Body of pancreas (tissue), 4 donors: Measurements from ENCODE around the gene FAM186B. TPM values are rescaled to one million over a fixed set of nuclear protein-coding genes. Genes with fewer than 3 reads are reported as not detected.
"Not testable (repeated sequence)": the region's sequence is repeated elsewhere in the genome, so short reads cannot be mapped to it uniquely, and the experiment has no call there.

Experiments used
- ATAC-seq: fragments of 150-250 bp; one replicate; pipeline ENCODE4 v1.9.1; 2016
- DNase-seq, 4 donors: peaks; one replicate each; pipeline ENCODE4 v3.0.0-alpha.2; 2019
- H3K27ac ChIP-seq, 4 donors: fragments of 200-600 bp; sonication (generic); 1 replicate in 3 of 4; 2 replicates in 1 of 4; pipeline versions ENCODE4 v1.5.1 to v1.6.1; 2016 to 2019; ENCODE audit warnings: mild to moderate bottlenecking in 1 of 4, mixed read lengths in 1 of 4, moderate library complexity in 1 of 4
- H3K27me3 ChIP-seq, 2 donors: fragments of 200-600 bp; sonication (generic); one replicate each; pipeline ENCODE4 v1.6.0; 2016; ENCODE audit warnings: mild to moderate bottlenecking in 1 of 2
- H3K36me3 ChIP-seq, 2 donors: fragments of 200-600 bp; sonication (generic); replicated peaks in 1 of 2; 2 replicates each; pipeline ENCODE4 v1.5.1; 2016; ENCODE audit warnings: low read depth in 2 of 2; ENCODE audit not compliant: insufficient read depth in 1 of 2
- H3K4me1 ChIP-seq: fragments of 200-600 bp; sonication (generic); one replicate; pipeline ENCODE4 v1.6.0; 2016
- H3K4me3 ChIP-seq, 2 donors: fragments of 200-600 bp; sonication (generic); 1 replicate in 1 of 2; 2 replicates in 1 of 2; pipeline ENCODE4 v1.5.1; 2016 to 2019
- H3K9me3 ChIP-seq, 3 donors: fragments of 200-600 bp; sonication (generic); 1 replicate in 2 of 3; 2 replicates in 1 of 3; pipeline ENCODE4 v1.5.1; 2016
- CTCF ChIP-seq, 7 experiments: fragments of 450-650 bp in 4 of 7; fragments of 200-600 bp in 3 of 7; sonication (generic) in 3 of 7; IDR thresholded peaks; one replicate each; pipeline ENCODE4 v1.5.1; 2016 to 2019; ENCODE audit warnings: antibody characterized with exemption in 7 of 7
- POLR2A ChIP-seq, 3 donors: fragments of 450-650 bp; IDR thresholded peaks; one replicate each; pipeline ENCODE4 v1.6.1; 2016; ENCODE audit warnings: antibody characterized with exemption in 3 of 3, mild to moderate bottlenecking in 2 of 3
- WGBS, 2 donors: methylation state at CpG; one replicate each; pipeline ENCODE4 v1.1.5; 2017; 5-methylcytosine and 5-hydroxymethylcytosine counted together
- intact Hi-C: fragments of 100-400 bp; cut with DNase I; formaldehyde crosslinking; loops from one replicate; pipeline ENCODE4 v1.15.1; 2023
- total RNA-seq, 2 donors: library from RNA; depleted of rRNA; stranded (reverse); fragments of >200 nt; gene quantifications; one replicate each; pipeline ENCODE4 v1.1.0, GENCODE V29; 2016

Gene FAM186B, protein sequence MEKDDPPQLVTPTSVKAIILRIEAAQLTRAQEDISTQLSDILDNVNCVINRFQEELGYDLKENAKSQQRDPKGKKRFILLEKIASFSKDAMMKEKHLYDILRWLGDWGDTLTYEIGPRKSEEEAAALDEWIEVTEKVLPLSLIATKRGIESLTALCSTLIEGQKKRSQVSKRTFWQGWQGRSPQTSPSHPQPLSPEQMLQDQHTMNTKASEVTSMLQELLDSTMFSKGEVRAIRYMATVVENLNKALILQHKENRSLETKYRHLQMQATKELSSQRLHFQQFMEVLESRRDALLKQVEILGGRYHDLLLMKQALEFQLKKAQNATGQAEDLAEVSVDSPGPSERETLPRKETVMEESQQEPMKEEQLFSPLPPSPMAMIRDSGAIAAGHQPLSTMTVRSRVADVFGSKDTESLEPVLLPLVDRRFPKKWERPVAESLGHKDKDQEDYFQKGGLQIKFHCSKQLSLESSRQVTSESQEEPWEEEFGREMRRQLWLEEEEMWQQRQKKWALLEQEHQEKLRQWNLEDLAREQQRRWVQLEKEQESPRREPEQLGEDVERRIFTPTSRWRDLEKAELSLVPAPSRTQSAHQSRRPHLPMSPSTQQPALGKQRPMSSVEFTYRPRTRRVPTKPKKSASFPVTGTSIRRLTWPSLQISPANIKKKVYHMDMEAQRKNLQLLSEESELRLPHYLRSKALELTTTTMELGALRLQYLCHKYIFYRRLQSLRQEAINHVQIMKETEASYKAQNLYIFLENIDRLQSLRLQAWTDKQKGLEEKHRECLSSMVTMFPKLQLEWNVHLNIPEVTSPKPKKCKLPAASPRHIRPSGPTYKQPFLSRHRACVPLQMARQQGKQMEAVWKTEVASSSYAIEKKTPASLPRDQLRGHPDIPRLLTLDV
- total RNA-seq: under 1 TPM in 1 of 2 donors, not detected in 1; 0.78 TPM

DNA sequence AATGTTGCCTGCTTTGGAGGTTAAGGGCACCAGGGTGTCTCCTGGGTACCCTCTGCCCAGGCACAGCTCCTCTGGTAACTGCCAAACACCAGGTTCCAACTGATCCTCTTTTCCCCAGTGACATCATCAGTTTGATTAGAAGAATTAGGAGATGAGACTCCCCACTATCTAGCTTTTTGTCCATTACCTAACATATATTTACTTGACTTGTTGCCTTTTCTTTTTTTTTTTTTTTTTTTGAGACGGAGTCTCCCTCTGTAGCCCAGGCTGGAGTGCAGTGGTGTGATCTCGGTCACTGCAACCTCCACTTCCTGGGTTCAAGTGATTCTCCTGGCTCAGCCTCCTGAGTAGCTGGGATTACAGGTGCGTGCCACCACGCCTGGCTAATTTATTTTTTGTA lies at the start of gene FAM186B:
FAM186B (minus strand) TSS at position 101 of the 400 bp plus-strand sequence. CDS start 162 bp downstream, outside the sequence.
- H3K36me3 ChIP-seq, H3K4me3 ChIP-seq, intact Hi-C loops, H3K27me3 ChIP-seq, H3K27ac ChIP-seq, H3K4me1 ChIP-seq, ATAC-seq, DNase-seq, H3K9me3 ChIP-seq: not testable (repeated sequence)
- WGBS, 2 donors: 89 to 96% methylated on average over 4 of the region's 4 CpGs

GRCh38 chr12:49654715-49655114 lies 49.3 kb upstream of the FAM186B start:
- WGBS, 2 donors: 82 to 86% methylated on average over 5 of the region's 5 CpGs
- DNase-seq: no peak
- intact Hi-C loops: no loop called here

DNA sequence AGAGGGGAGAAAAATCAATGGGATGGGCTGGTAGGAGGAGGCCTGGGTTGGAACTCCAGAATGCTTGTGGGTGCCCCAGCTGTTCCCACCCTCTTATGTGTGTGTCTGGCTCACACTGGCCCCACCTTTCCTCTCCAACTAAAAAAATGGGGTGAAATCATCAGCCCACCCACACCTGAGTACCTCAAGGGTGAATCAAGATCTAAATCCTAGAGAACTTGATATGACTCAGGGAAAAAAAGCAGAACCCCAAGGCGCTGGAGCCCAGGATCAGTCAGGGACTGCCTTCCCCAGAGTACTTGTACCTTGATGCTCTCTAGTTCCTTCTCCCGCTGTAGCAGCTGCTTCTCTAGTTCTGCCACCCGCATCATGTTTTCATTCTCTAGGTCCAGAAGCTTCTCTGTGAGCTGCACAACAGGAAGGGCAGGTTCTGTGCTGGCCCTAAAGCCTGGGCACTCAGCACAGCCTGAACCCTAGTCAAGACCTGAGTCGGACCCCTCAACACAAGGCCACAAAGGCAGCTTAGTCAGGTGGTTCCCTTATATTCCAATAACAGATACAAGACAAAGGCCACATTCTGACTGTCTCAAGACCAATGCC lies 47.6 kb upstream of the FAM186B start:
- ATAC-seq: no peak

More at GRCh38 chr12:49654715-49655114, 49.3 kb upstream of the FAM186B start:
- Histone ChIP-seq H3K27ac (no peak overlapping the region), H3K9me3 (no peaks in the 10 kb centered on the region), H3K4me1 (no peaks in the 10 kb centered on the region), H3K27me3 (no peaks in the 10 kb centered on the region), H3K36me3 (no peaks in the 10 kb centered on the region), H3K4me3 (no peak overlapping the region)
- TF ChIP-seq CTCF (IDR thresholded peaks at IDR 0.05) (no peak), POLR2A (IDR thresholded peaks at IDR 0.05) (no peak)
- ATAC-seq: no peak

DNA sequence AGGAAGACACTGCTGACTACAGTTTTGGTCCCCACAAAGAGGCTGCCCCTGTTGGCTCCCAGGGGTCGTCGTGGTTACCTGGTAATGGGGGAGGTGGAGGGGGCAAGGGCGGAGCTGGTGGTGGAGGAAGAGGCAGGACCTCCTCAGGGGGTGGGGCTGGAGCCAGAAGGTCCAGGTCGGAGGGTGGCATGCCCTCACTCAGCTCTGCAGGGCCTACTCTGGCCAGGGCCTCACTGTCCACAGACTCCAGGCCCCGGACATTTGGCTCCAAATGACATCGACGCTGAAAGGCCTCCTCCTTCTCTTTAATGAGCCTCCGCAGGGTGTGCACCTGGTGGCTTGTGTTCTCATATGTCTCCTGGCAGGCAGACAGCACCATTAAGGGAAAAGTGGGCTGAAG lies 46.4 kb upstream of the FAM186B start:
- H3K27ac ChIP-seq: no peak overlapping the region
- H3K36me3 ChIP-seq: no peaks in the 10 kb centered on the region
- intact Hi-C loops: no loop called here

More for the DNA sequence above, 47.6 kb upstream of the FAM186B start:
- Histone ChIP-seq H3K36me3 (no peaks in the 10 kb centered on the region), H3K4me1 (no peaks in the 10 kb centered on the region), H3K4me3 (no peak overlapping the region), H3K9me3 (no peaks in the 10 kb centered on the region), H3K27ac (no peak overlapping the region), H3K27me3 (no peaks in the 10 kb centered on the region)
- intact Hi-C loops: no loop called here
- no peak for DNase-seq
- WGBS, 2 donors: 58 to 79% methylated on average over 3 to 4 of the region's 4 CpGs
- TF ChIP-seq CTCF (IDR thresholded peaks at IDR 0.05): no peak
- no peak for TF ChIP-seq POLR2A (IDR thresholded peaks at IDR 0.05)

More for the DNA sequence above, 46.4 kb upstream of the FAM186B start:
- H3K4me3 ChIP-seq: no peak overlapping the region
- TF ChIP-seq POLR2A (IDR thresholded peaks at IDR 0.05) (no peak), CTCF (IDR thresholded peaks at IDR 0.05) (no peak)
- 36 to 66% methylated on average over 4 to 8 of the region's 8 CpGs for WGBS, 2 donors
- ATAC-seq (no peak), DNase-seq (no peak)
- H3K4me1 ChIP-seq: no peaks in the 10 kb centered on the region
- no peaks in the 10 kb centered on the region for H3K9me3 ChIP-seq
- no peaks in the 10 kb centered on the region for H3K27me3 ChIP-seq
